ENCODE measurements around the gene ASB4.

ASB4 gene

GRCh38 chr7:95537468-95537867 lies 51.7 kb downstream of the ASB4 start:
- no peak for TF ChIP-seq EZH2phosphoT487 (IDR thresholded peaks at IDR 0.05; ENCODE audit: low read length)
- TF ChIP-seq, protein P1, sequence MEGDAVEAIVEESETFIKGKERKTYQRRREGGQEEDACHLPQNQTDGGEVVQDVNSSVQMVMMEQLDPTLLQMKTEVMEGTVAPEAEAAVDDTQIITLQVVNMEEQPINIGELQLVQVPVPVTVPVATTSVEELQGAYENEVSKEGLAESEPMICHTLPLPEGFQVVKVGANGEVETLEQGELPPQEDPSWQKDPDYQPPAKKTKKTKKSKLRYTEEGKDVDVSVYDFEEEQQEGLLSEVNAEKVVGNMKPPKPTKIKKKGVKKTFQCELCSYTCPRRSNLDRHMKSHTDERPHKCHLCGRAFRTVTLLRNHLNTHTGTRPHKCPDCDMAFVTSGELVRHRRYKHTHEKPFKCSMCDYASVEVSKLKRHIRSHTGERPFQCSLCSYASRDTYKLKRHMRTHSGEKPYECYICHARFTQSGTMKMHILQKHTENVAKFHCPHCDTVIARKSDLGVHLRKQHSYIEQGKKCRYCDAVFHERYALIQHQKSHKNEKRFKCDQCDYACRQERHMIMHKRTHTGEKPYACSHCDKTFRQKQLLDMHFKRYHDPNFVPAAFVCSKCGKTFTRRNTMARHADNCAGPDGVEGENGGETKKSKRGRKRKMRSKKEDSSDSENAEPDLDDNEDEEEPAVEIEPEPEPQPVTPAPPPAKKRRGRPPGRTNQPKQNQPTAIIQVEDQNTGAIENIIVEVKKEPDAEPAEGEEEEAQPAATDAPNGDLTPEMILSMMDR (IDR thresholded peaks at IDR 0.05; ENCODE audit: low read length) = no peak
- no peak for TF ChIP-seq EZH2 (optimal IDR thresholded peaks at IDR 0.05; ENCODE audit: low read depth, low read length)
- H3K27ac ChIP-seq (ENCODE audit: low read length) = no peak overlapping the region
- no peaks in the 10 kb centered on the region for H3K4me1 ChIP-seq (ENCODE audit: low read length)
- no peaks in the 10 kb centered on the region for H3K36me3 ChIP-seq (replicated peaks; ENCODE audit: insufficient read depth, low read length)
- H3K9me3 ChIP-seq (replicated peaks; ENCODE audit: insufficient read depth, low read length) = no peaks in the 10 kb centered on the region
- H3K9ac ChIP-seq (ENCODE audit: low read length) = no peak overlapping the region
- H3K9me2 ChIP-seq (replicated peaks; ENCODE audit: insufficient read depth, low read length) = no peaks in the 10 kb centered on the region
- H3F3A ChIP-seq (ENCODE audit: insufficient read depth, low read length) = no peaks in the 10 kb centered on the region
- no peaks in the 10 kb centered on the region for H3K79me2 ChIP-seq (ENCODE audit: low read length)
- H3K27me3 ChIP-seq (replicated peaks; ENCODE audit: insufficient read depth, low read length) = no peaks in the 10 kb centered on the region
- no peak overlapping the region for H3K4me3 ChIP-seq (ENCODE audit: low read length)
- no peaks in the 10 kb centered on the region for H4K20me1 ChIP-seq (ENCODE audit: insufficient read depth, low read length)
- no peak overlapping the region for H2AFZ ChIP-seq (ENCODE audit: low read length)
- no peak for DNase-seq
- H3K4me2 ChIP-seq (ENCODE audit: low read depth, low read length) = no peak overlapping the region

DNA sequence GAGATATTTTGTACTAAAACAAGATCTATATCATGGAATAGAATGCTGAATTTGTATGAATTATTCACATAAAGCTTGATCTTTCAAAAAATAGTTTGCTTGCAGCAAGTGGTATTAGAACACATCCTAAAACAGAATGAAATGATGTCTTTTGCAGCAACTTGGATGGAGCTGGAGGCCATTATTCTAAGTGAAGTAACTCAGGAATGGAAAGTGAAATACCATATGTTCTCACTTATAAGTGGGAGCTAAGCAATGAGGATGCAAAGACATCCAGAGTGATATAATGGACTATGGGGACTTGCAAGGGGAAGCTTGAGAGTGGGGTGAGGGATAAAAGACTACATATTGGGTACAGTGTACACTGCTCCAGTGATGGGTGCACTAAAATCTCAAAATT lies 53.7 kb downstream of the ASB4 start:
- no peaks in the 10 kb centered on the region for H3K79me2 ChIP-seq (ENCODE audit: low read length)

DNA sequence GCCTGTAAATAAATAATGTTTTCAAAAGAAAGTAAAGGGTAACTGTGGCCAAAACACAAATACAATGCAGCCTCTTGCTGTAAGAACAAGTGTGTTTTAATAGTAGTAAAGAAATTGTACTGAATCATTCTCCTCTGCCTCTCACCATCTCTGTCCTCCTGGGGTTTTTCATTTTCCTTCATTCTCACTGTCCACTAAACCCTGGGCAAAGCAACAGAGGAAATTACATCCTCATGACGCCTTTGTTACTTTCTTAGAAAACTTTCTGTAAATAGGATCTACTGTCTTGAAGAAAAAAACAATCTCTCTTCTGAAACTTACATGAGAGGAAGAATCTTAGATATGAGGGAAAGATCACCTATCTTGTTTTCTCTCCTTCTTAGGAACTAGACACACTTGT lies 54.6 kb downstream of the ASB4 start:
- no peak overlapping the region for H3K27ac ChIP-seq (ENCODE audit: low read length)
- TF ChIP-seq EZH2phosphoT487 (IDR thresholded peaks at IDR 0.05; ENCODE audit: low read length) (no peak), EZH2 (optimal IDR thresholded peaks at IDR 0.05; ENCODE audit: low read depth, low read length) (no peak)
- TF ChIP-seq, protein P1 (IDR thresholded peaks at IDR 0.05; ENCODE audit: low read length) = no peak

More for the DNA sequence above, 53.7 kb downstream of the ASB4 start:
- no peak overlapping the region for H3K27ac ChIP-seq (ENCODE audit: low read length)
- no peaks in the 10 kb centered on the region for H3K36me3 ChIP-seq (replicated peaks; ENCODE audit: insufficient read depth, low read length)
- TF ChIP-seq, protein P1 (IDR thresholded peaks at IDR 0.05; ENCODE audit: low read length) = no peak
- TF ChIP-seq EZH2phosphoT487 (IDR thresholded peaks at IDR 0.05; ENCODE audit: low read length) = no peak
- TF ChIP-seq EZH2 (optimal IDR thresholded peaks at IDR 0.05; ENCODE audit: low read depth, low read length) = no peak
- no peak overlapping the region for H3K4me3 ChIP-seq (ENCODE audit: low read length)
- no peak for DNase-seq
- H3F3A ChIP-seq (ENCODE audit: insufficient read depth, low read length) = no peaks in the 10 kb centered on the region
- H3K4me2 ChIP-seq (ENCODE audit: low read depth, low read length) = no peak overlapping the region
- no peak overlapping the region for H2AFZ ChIP-seq (ENCODE audit: low read length)
- no peaks in the 10 kb centered on the region for H3K9me3 ChIP-seq (replicated peaks; ENCODE audit: insufficient read depth, low read length)
- H3K9ac ChIP-seq (ENCODE audit: low read length) = no peak overlapping the region
- no peaks in the 10 kb centered on the region for H3K27me3 ChIP-seq (replicated peaks; ENCODE audit: insufficient read depth, low read length)
- H3K4me1 ChIP-seq (ENCODE audit: low read length) = no peaks in the 10 kb centered on the region
- no peaks in the 10 kb centered on the region for H4K20me1 ChIP-seq (ENCODE audit: insufficient read depth, low read length)
- H3K9me2 ChIP-seq (replicated peaks; ENCODE audit: insufficient read depth, low read length) = no peaks in the 10 kb centered on the region

More for the DNA sequence above, 54.6 kb downstream of the ASB4 start:
- Histone ChIP-seq H3K79me2 (ENCODE audit: low read length) (no peaks in the 10 kb centered on the region), H3F3A (ENCODE audit: insufficient read depth, low read length) (no peaks in the 10 kb centered on the region), H3K9me2 (replicated peaks; ENCODE audit: insufficient read depth, low read length) (no peaks in the 10 kb centered on the region), H3K4me3 (ENCODE audit: low read length) (no peak overlapping the region), H3K36me3 (replicated peaks; ENCODE audit: insufficient read depth, low read length) (no peaks in the 10 kb centered on the region), H3K4me1 (ENCODE audit: low read length) (0 out of 2 replicates have a peak, but pooled peaks cover 2% of the 10 kb centered on the region), H3K27me3 (replicated peaks; ENCODE audit: insufficient read depth, low read length) (no peaks in the 10 kb centered on the region), H2AFZ (ENCODE audit: low read length) (no peak overlapping the region), H3K9ac (ENCODE audit: low read length) (no peak overlapping the region), H3K4me2 (ENCODE audit: low read depth, low read length) (no peak overlapping the region), H3K9me3 (replicated peaks; ENCODE audit: insufficient read depth, low read length) (no peaks in the 10 kb centered on the region), H4K20me1 (ENCODE audit: insufficient read depth, low read length) (no peaks in the 10 kb centered on the region)
- DNase-seq = no peak

Data from MM.1S (cell line).